Esophagus squamous epithelium (tissue), 4 donors: ENCODE results near the gene MAMDC4.

Experiments used
- CTCF ChIP-seq, 6 experiments: fragments of 450-650 bp in 4 of 6; fragments of 200-600 bp in 2 of 6; sonication (generic) in 2 of 6; IDR thresholded peaks; one replicate each; pipeline ENCODE4 v1.5.1; 2016 to 2019; ENCODE audit warnings: antibody characterized with exemption in 6 of 6, mild to moderate bottlenecking in 4 of 6, moderate library complexity in 4 of 6
- POLR2A ChIP-seq, 4 donors: fragments of 450-650 bp; IDR thresholded peaks; one replicate each; pipeline ENCODE4 v1.6.1; 2017; ENCODE audit warnings: antibody characterized with exemption in 4 of 4, mild to moderate bottlenecking in 4 of 4, moderate library complexity in 3 of 4

DNA sequence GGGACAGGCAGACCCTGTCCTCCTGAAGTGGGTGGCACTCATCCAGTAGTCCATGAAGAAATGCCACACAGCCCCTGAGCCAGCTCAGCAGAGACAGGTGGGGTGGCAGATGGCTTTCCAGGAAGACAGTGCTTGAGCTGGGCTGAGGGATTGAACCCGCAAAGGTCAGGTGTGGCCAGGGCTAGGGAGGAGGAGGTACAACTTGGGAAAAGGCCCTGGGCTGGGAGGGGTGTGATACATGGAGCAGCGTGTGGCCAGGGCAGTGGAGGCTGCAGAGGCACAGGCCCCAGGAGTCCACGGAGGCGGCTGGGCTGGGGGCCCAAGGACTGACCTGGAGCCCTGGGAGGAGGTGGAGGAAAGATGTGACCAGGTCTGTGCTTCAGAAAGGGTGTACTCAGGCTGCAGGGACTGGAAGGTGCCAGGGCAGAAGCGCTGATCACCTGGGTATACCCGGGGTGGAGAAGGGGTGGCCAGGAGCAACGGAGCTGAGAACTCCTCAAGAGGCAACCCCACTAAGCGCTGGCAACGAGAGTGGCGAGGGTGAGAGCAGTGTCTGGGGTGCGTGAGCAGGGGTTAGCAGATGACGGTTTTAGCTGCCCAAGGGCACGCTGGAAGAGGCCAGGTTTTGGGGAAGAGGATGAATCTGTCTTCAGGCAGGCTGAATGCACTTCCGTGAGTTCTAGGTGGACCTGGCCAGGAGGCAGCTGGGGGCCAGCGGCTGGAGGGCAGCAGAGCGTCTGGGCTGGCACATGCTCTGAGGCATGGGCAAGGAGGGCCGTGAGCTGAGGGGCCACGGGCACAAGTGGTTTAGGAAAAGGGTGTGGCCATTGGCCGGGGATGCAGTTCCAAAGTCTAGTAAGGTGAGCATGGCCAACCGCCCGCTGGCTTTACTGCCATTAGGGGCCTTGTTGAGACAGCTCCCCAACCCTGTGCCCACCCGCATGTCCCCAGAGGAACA, 48.3 kb upstream of the MAMDC4 start:
- TF ChIP-seq CTCF (IDR thresholded peaks at IDR 0.05) (no peak), POLR2A (IDR thresholded peaks at IDR 0.05) (no peak)
